Thyroid gland (tissue), 4 donors: Measurements from ENCODE around the gene CCDC187.

Experiments
- CTCF ChIP-seq, 6 experiments: fragments of 200-600 bp in 3 of 6; fragments of 450-650 bp in 3 of 6; sonication (generic) in 3 of 6; IDR thresholded peaks; one replicate each; pipeline ENCODE4 v1.5.1; 2016 to 2019; ENCODE audit warnings: antibody characterized with exemption in 6 of 6, mild to moderate bottlenecking in 2 of 6, inconsistent platforms in 1 of 6, moderate library complexity in 1 of 6
- POLR2A ChIP-seq, 2 donors: fragments of 450-650 bp; IDR thresholded peaks; one replicate each; pipeline ENCODE4 v1.6.1; 2017; ENCODE audit warnings: antibody characterized with exemption in 2 of 2, mild to moderate bottlenecking in 2 of 2, moderate library complexity in 1 of 2

GRCh38 chr9:136260936-136261472 lies 42.9 kb downstream of the CCDC187 start:
- TF ChIP-seq CTCF (IDR thresholded peaks at IDR 0.05) (no peak), POLR2A (IDR thresholded peaks at IDR 0.05) (no peak)
